ENCODE results near the gene PRKAG2.

DNA sequence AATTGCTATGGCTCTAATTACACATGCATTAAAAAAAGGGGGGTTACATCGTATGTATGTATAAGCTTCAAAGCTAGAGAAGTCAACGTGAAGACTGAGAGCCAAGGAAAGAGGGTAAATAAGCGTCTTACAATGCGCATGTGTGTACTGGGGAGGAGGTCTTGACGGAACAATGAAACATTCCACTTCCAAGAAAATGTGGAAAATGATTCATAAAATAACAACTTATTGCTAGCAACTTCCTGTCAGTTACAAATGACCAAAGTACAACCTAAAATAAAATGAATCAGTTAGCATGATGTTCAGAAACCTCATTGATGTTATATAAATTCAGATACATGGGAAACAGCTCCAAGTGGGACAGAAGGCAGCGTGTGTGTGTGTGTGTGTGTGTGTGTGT, 253.1 kb downstream of the PRKAG2 start:
- TF ChIP-seq, protein P1, sequence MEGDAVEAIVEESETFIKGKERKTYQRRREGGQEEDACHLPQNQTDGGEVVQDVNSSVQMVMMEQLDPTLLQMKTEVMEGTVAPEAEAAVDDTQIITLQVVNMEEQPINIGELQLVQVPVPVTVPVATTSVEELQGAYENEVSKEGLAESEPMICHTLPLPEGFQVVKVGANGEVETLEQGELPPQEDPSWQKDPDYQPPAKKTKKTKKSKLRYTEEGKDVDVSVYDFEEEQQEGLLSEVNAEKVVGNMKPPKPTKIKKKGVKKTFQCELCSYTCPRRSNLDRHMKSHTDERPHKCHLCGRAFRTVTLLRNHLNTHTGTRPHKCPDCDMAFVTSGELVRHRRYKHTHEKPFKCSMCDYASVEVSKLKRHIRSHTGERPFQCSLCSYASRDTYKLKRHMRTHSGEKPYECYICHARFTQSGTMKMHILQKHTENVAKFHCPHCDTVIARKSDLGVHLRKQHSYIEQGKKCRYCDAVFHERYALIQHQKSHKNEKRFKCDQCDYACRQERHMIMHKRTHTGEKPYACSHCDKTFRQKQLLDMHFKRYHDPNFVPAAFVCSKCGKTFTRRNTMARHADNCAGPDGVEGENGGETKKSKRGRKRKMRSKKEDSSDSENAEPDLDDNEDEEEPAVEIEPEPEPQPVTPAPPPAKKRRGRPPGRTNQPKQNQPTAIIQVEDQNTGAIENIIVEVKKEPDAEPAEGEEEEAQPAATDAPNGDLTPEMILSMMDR (IDR thresholded peaks at IDR 0.05; ENCODE audit: low read length): no peak
- TF ChIP-seq EZH2 (IDR thresholded peaks at IDR 0.05; ENCODE audit: borderline replicate concordance, low read length): no peak

Data from OCI-LY1 (cell line).